Measurements from ENCODE around the gene TTC27. TPM values are rescaled to one million over a fixed set of nuclear protein-coding genes. Genes with fewer than 3 reads are reported as not detected.

Gene TTC27
- total RNA-seq, 2 donors from 2014 or later = 16.4 to 20.3 TPM

GRCh38 chr2:32783933-32784332 lies 156.1 kb downstream of the TTC27 start:
- Histone ChIP-seq H3K4me1 (ENCODE audit: control insufficient read depth, insufficient read depth, low read length) (peaks cover 3% of the 10 kb centered on the region), H3K9me3 (ENCODE audit: control insufficient read depth, low read length) (peaks cover 27% of the 10 kb centered on the region), H3K36me3 (ENCODE audit: control insufficient read depth, insufficient read depth, low read length) (peaks cover 4% of the 10 kb centered on the region), H3K9ac (ENCODE audit: extremely low read depth, low read length, poor library complexity, severe bottlenecking) (no peak overlapping the region), H3K27ac (ENCODE audit: low read depth, low read length) (no peak overlapping the region), H3K27me3 (ENCODE audit: control insufficient read depth, insufficient read depth, low read length, poor library complexity, severe bottlenecking) (peaks cover 53% of the 10 kb centered on the region), H3K4me3 (ENCODE audit: low read length) (no peak overlapping the region)
- peaks cover 19% of the 10 kb centered on the region for H3K9me3 Mint-ChIP-seq
- no peak overlapping the region for H3K4me3 Mint-ChIP-seq
- no peak for DNase-seq
- TF ChIP-seq CTCF (conservative IDR thresholded peaks at IDR 0.05) = no peak
- H3K27ac Mint-ChIP-seq = no peak overlapping the region
- H3K4me1 Mint-ChIP-seq = peaks cover 8% of the 10 kb centered on the region
- WGBS, 2 experiments (ENCODE audit: insufficient coverage in 1 of 2, insufficient read length in 1 of 2) = 95 to 96% methylated on average over 3 to 4 of the region's 4 CpGs
- H3K27me3 Mint-ChIP-seq (ENCODE audit: insufficient read depth) = peaks cover 30% of the 10 kb centered on the region
- peaks cover 20% of the 10 kb centered on the region for H3K36me3 Mint-ChIP-seq (ENCODE audit: low read depth)

DNA sequence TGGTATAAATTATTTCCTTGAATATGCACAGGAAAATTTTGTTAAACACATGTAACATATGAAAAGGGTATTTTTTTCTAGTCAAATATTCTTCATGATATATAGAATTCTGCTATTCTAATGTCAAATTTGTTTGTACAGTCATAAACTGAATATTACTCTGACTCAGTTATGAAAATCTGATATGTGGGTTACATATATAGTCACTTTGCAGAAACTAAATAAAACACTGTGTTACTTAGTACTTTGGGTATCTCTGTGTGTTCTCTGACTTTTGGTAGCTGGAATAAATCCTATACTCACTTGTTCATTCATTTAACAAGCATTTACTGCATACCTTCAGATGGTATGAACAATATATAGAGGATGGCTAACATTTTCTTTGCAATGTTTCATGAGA lies 159.4 kb downstream of the TTC27 start:
- Mint-ChIP-seq H3K27ac (no peak overlapping the region), H3K27me3 (ENCODE audit: insufficient read depth) (peaks cover 41% of the 10 kb centered on the region), H3K9me3 (peaks cover 5% of the 10 kb centered on the region), H3K4me1 (peaks cover 11% of the 10 kb centered on the region), H3K4me3 (no peak overlapping the region), H3K36me3 (ENCODE audit: low read depth) (peaks cover 4% of the 10 kb centered on the region)
- no peak for TF ChIP-seq CTCF (conservative IDR thresholded peaks at IDR 0.05)
- Histone ChIP-seq H3K4me3 (ENCODE audit: low read length) (no peak overlapping the region), H3K27me3 (ENCODE audit: control insufficient read depth, insufficient read depth, low read length, poor library complexity, severe bottlenecking) (peaks cover 82% of the 10 kb centered on the region), H3K9ac (ENCODE audit: extremely low read depth, low read length, poor library complexity, severe bottlenecking) (no peak overlapping the region), H3K27ac (ENCODE audit: low read depth, low read length) (no peak overlapping the region), H3K9me3 (ENCODE audit: control insufficient read depth, low read length) (peaks cover 8% of the 10 kb centered on the region), H3K4me1 (ENCODE audit: control insufficient read depth, insufficient read depth, low read length) (peaks cover 6% of the 10 kb centered on the region), H3K36me3 (ENCODE audit: control insufficient read depth, insufficient read depth, low read length) (peaks cover 4% of the 10 kb centered on the region)
- no peak for DNase-seq

DNA sequence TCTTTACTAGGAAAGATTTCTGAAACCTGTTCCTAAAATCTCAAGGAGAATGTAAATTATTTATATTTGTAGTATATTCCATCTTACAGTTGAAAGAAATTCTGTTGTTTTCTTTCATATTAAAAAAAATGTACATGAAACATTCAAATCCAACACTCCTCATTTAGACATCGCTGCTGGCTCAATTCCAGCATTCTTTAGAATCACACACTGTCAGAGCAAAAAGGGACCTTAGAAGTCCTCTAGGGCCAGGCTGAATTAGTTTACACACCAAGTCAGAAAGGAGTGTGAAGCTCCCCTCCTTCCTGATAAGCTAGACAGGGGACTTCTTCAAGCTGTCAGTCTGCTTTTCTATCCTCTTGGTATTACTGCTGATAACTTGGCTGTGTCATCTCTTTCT lies 160.3 kb downstream of the TTC27 start:
- peaks cover 4% of the 10 kb centered on the region for H3K36me3 Mint-ChIP-seq (ENCODE audit: low read depth)
- Histone ChIP-seq H3K27ac (ENCODE audit: low read depth, low read length) (no peak overlapping the region), H3K4me1 (ENCODE audit: control insufficient read depth, insufficient read depth, low read length) (peaks cover 13% of the 10 kb centered on the region), H3K4me3 (ENCODE audit: low read length) (no peak overlapping the region), H3K27me3 (ENCODE audit: control insufficient read depth, insufficient read depth, low read length, poor library complexity, severe bottlenecking) (peaks cover 81% of the 10 kb centered on the region), H3K9ac (ENCODE audit: extremely low read depth, low read length, poor library complexity, severe bottlenecking) (no peak overlapping the region), H3K36me3 (ENCODE audit: control insufficient read depth, insufficient read depth, low read length) (no peaks in the 10 kb centered on the region), H3K9me3 (ENCODE audit: control insufficient read depth, low read length) (peaks cover 5% of the 10 kb centered on the region)
- TF ChIP-seq CTCF (conservative IDR thresholded peaks at IDR 0.05) = no peak
- no peak overlapping the region for H3K4me3 Mint-ChIP-seq
- H3K4me1 Mint-ChIP-seq = peaks cover 20% of the 10 kb centered on the region
- H3K27me3 Mint-ChIP-seq (ENCODE audit: insufficient read depth) = peaks cover 41% of the 10 kb centered on the region
- 88 to 97% methylated on average over 1 of the region's 1 CpG for WGBS, 2 experiments (ENCODE audit: insufficient coverage in 1 of 2, insufficient read length in 1 of 2)
- H3K27ac Mint-ChIP-seq = no peak overlapping the region
- DNase-seq = no peak
- peaks cover 5% of the 10 kb centered on the region for H3K9me3 Mint-ChIP-seq

Measured in endodermal cell (in vitro differentiated cells).